RWPE2 (cell line): ENCODE measurements around the gene NMNAT2.

Source experiments
- ATAC-seq: fragments of 200-7000 bp; cut with Tn5 transposase; 3 replicates; pipeline ENCODE4 v1.9.1; 2021; ENCODE audit warnings: low read depth
- DNase-seq: peaks from one replicate; pipeline ENCODE4 v3.0.0-alpha.2; 2020; ENCODE audit warnings: low spot score
- H3K27ac ChIP-seq: fragments of 450-650 bp; 2 replicates; pipeline ENCODE4 v1.5.1; 2017; ENCODE audit warnings: mild to moderate bottlenecking; ENCODE audit not compliant: poor library complexity, severe bottlenecking
- H3K27me3 ChIP-seq: fragments of 250-450 bp; sonication (Bioruptor Pico); 2 replicates; pipeline ENCODE4 v1.5.1; 2021; ENCODE audit warnings: mild to moderate bottlenecking, moderate library complexity; ENCODE audit not compliant: insufficient read depth, poor library complexity, severe bottlenecking
- H3K36me3 ChIP-seq: fragments of 250-450 bp; sonication (Bioruptor Pico); 2 replicates; pipeline ENCODE4 v1.5.1; 2020; ENCODE audit warnings: low read depth, mild to moderate bottlenecking, moderate library complexity
- H3K4me1 ChIP-seq: fragments of 250-450 bp; sonication (Bioruptor Pico); 2 replicates; pipeline ENCODE4 v1.5.1; 2021; ENCODE audit warnings: mild to moderate bottlenecking, moderate library complexity; ENCODE audit not compliant: insufficient read depth, poor library complexity, severe bottlenecking
- H3K4me3 ChIP-seq: fragments of 250-450 bp; sonication (Bioruptor Pico); 2 replicates; pipeline ENCODE4 v1.5.1; 2021; ENCODE audit warnings: mild to moderate bottlenecking, moderate library complexity; ENCODE audit not compliant: severe bottlenecking
- H3K9me3 ChIP-seq: fragments of 250-450 bp; sonication (Bioruptor Pico); 2 replicates; pipeline ENCODE4 v1.5.1; 2021; ENCODE audit warnings: mild to moderate bottlenecking, moderate library complexity; ENCODE audit not compliant: severe bottlenecking
- CTCF ChIP-seq: fragments of 450-650 bp; IDR thresholded peaks from one replicate; pipeline ENCODE4 v1.5.1; 2017; ENCODE audit warnings: mild to moderate bottlenecking, moderate library complexity; ENCODE audit not compliant: poor library complexity, severe bottlenecking

The NMNAT2 gene

GRCh38 chr1:183230413-183230812 lies 187.8 kb downstream of the NMNAT2 start:
- TF ChIP-seq CTCF = no peak
- DNase-seq = no peak
- H3K4me3 ChIP-seq = no peak overlapping the region
- peaks cover 46% of the 10 kb centered on the region for H3K4me1 ChIP-seq
- ATAC-seq = peak; percentile 21; the same call in 1 of the 3 replicates
- no peaks in the 10 kb centered on the region for H3K9me3 ChIP-seq
- peak overlapping the region; percentile 72 for H3K27ac ChIP-seq
- H3K36me3 ChIP-seq = peaks cover 90% of the 10 kb centered on the region
- H3K27me3 ChIP-seq = no peaks in the 10 kb centered on the region

GRCh38 chr1:183228347-183229220 lies 189.6 kb downstream of the NMNAT2 start:
- H3K27ac ChIP-seq = peak overlapping the region; percentile 72
- peaks cover 98% of the 10 kb centered on the region for H3K36me3 ChIP-seq
- no peaks in the 10 kb centered on the region for H3K9me3 ChIP-seq
- no peaks in the 10 kb centered on the region for H3K27me3 ChIP-seq
- no peak for ATAC-seq
- H3K4me1 ChIP-seq = peaks cover 30% of the 10 kb centered on the region
- no peak overlapping the region for H3K4me3 ChIP-seq
- DNase-seq = no peak
- peak; percentile 22 for TF ChIP-seq CTCF

- ATAC-seq (0 out of 3 replicates have a peak, but pooled peaks have one; percentile 22), DNase-seq (no peak)
- TF ChIP-seq CTCF = peak; percentile 53
- H3K27me3 ChIP-seq = no peaks in the 10 kb centered on the region
- H3K9me3 ChIP-seq = no peaks in the 10 kb centered on the region
- peaks cover 22% of the 10 kb centered on the region for H3K4me1 ChIP-seq
- peaks cover 99% of the 10 kb centered on the region for H3K36me3 ChIP-seq
- H3K27ac ChIP-seq = peak overlapping the region; percentile 72
- H3K4me3 ChIP-seq = no peak overlapping the region
Observed at GRCh38 chr1:183227422-183228346, 190.5 kb downstream of the NMNAT2 start.

GRCh38 chr1:183226963-183227362 lies 191.2 kb downstream of the NMNAT2 start:
- ATAC-seq (no peak), DNase-seq (no peak)
- Histone ChIP-seq H3K36me3 (peaks cover 99% of the 10 kb centered on the region), H3K4me3 (no peak overlapping the region), H3K27me3 (no peaks in the 10 kb centered on the region), H3K9me3 (no peaks in the 10 kb centered on the region), H3K27ac (peak overlapping the region; percentile 72), H3K4me1 (peaks cover 22% of the 10 kb centered on the region)
- TF ChIP-seq CTCF = no peak
